IPS DF 4.7 (cell line): ENCODE data around the gene EPM2A.
"Not testable (repeated sequence)": the region's sequence is repeated elsewhere in the genome, so short reads cannot be mapped to it uniquely, and the experiment has no call there.

Source experiments
- DNase-seq: peaks from one replicate; pipeline ENCODE4 v3.0.0-alpha.2; 2013; ENCODE audit warnings: low spot score; ENCODE audit errors: extremely low read depth

Gene EPM2A

GRCh38 chr6:145735356-145736165 lies at the start of gene EPM2A:
Gene EPM2A, minus strand, starts transcription at chr6:145735520. Its CDS starts 22 bp downstream, at chr6:145735498.
- DNase-seq, result no peak

DNA sequence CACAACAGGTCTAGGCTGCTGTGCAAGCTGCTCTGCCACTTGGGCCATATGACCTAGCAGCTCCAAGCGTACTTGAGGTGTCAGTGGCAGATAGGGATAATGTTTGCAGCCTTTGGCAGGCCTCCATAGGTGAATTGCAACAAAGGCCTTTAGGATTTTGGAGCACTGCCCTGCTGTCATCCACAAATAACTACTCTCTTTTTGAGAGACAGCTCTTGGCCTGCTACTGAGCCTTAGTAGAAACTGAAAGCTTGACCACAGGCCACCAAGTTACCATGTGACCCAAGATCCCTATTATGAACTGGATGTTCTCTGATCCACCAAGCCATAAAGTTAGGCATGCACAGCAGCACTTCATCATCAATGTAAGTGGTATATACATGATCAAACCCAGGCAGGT lies 49.4 kb upstream of the EPM2A start:
- no peak for DNase-seq

DNA sequence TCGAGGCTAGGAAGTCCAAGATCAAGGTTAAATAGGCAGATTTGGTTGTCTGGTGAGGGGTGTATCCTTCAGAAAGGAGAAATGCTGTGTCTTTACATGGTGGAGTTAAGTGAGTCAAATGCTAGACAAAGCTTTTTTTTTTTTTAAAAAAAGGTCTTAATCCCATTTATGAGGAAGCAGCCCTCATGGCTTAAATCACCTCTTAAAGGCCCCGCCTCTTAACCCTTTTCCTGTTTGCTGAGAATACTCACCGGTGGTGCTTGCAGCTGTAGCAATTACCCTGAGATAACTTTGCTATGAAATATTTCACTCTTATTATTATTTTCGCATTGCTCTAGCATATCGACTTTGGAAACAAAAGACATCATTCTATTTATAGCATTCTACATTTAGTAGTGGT lies 48.5 kb upstream of the EPM2A start:
- DNase-seq, result no peak

DNA sequence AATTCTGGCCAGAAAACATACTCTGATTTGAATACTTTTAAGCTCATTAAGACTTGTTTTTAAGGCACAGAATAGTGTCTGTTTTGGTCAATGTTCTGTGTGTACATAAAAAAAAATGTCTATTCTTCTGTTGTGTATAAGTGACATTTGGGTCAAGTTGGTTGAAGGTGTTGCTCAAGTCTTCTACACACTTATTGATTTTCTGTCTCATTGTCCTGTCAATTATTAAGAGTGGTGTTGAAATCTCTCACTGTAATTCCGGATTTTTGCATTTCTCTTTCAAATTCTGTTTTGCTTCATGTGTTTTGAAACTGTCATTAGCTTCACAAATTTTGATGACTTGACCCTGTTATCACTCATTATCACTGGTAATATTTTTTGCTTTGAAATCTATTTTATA lies 37.5 kb upstream of the EPM2A start:
- no peak for DNase-seq

- no peak for DNase-seq
These were observed 30.1 kb upstream of the EPM2A start for GRCh38 chr6:145765449-145765848.

- no peak for DNase-seq
These were observed 28.4 kb upstream of the EPM2A start for GRCh38 chr6:145763742-145764141.

GRCh38 chr6:145761584-145761983 lies 26.3 kb upstream of the EPM2A start:
- no peak for DNase-seq

- DNase-seq, result no peak
These were observed 22.8 kb upstream of the EPM2A start for GRCh38 chr6:145758113-145758512.

- no peak for DNase-seq
These were observed 20.9 kb upstream of the EPM2A start for GRCh38 chr6:145756170-145756662.

GRCh38 chr6:145755682-145756081 lies 20.4 kb upstream of the EPM2A start:
- DNase-seq, result no peak

DNA sequence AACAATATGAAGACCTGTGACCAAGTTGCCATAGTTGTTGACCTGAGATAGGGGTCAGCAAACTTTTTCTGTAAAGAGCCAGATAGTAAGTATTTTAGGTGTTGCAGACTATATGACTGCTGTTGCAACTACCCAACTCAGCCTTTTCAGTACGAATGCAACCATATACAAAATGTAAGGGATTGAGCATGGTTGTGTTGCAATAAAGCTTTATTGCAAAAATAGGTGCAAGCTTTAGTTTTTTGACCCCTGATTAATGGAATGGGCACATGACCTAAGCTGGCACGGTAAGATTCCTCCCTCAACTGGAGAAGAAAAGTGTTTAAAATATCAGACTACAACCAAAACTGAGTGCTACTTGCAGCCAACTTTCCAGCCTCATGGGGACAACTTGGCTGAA lies 17.3 kb upstream of the EPM2A start:
- DNase-seq, result no peak

GRCh38 chr6:145749632-145750031 lies 14.3 kb upstream of the EPM2A start:
- DNase-seq, result no peak

DNA sequence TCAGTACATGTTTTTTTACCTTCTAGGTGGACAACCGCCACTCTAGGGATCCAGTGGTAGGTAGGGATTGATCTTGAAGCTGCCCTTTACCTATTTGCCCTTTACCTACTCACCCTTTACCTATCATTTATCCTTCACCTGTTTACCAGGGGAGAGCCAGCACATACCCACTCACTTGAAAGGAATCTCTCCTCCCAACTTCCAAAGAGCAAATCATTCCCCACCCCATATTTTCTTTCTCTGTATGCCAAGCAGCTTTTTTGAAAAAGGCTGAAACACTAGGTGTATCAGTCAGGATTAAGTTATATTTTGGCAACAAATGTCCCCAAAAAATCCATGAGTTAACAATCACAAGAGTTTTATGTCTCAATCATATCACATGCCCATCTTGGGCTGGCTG lies 10.5 kb upstream of the EPM2A start:
- DNase-seq, result no peak

DNA sequence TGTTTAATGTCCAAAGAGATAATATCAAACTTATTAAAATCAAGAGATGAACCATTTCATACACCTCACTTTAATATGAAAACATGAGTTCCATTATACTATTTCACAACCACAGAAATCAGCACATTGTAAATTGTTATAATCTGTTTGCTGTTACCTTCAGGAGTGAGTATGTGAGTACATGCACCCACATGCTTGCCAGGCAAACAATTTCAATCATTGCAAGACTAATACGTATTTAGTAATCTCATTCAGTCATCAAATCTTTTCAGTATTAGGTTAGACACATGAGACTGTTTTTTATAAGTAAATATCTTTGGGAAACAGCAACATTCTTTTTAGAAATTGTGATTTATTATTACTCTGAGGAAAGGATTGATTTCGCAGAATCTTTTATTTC lies 9.3 kb upstream of the EPM2A start:
- DNase-seq, result no peak

DNA sequence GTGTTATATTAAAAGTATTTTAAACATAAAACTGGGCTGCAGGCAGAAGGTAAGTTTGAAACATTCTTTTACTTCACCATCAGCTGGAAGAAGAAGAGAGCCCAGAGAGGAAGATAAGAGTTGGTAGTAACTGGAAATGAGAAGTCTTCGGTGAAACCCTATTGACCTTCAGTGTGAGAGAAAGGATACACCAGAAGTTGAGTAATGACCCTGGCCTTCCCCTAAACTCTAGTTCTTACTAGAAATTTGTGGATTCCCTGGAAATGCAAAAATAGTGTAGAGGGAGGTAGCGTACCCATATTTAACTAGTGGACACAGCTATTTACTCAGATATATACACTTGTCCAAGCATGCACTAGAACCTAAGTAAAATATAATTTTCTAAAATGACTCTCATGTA lies 8.0 kb upstream of the EPM2A start:
- no peak for DNase-seq

DNA sequence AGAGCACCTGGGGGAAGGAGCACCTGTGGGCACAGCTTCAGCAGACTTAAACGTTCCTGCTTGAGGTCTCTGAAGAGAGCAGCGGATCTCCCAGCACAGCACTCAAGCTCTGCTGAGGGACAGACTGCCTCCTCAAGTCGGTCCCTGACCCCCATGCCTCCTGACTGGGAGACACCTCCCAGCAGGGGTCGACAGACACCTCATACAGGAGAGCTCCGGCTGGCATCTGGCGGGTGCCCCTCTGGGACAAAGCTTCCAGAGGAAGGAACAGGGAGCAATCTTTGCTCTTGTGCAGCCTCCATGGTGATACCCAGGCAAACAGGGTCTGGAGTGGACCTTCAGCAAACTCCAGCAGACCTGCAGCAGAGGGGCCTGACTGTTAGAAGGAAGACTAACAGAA lies 7.2 kb upstream of the EPM2A start:
- not testable (repeated sequence) for DNase-seq

- not testable (repeated sequence) for DNase-seq
These were observed 4.4 kb upstream of the EPM2A start for GRCh38 chr6:145739685-145740084.

DNA sequence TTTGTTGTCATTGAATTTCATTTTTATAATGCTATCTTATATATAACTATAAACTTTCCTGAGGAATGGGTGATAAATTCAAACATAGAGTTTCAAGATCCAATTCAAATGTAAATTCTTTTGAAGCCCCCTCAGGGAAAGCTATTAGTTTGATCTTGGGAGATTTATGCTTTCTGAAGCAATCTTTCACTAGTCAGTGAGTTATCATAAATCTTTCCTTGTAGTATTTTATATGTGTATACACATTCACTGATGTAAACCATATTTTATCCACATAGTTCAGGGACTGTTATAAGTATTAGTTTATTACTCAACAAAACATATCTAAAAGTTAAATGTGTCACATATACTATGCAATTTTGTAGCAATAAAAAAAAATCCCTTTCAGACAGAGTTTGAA lies 2.9 kb upstream of the EPM2A start:
- DNase-seq, result no peak

GRCh38 chr6:145736661-145737144 lies 1.4 kb upstream of the EPM2A start:
- no peak for DNase-seq

- no peak for DNase-seq
These were observed 599 bp downstream of the EPM2A start for GRCh38 chr6:145734486-145735355.

- no peak for DNase-seq
These were observed 1.5 kb downstream of the EPM2A start for GRCh38 chr6:145733810-145734209.

GRCh38 chr6:145733207-145733606 lies 2.1 kb downstream of the EPM2A start:
- no peak for DNase-seq
